Activated T-helper 1 cell treated with Interleukin-2 at 50 U/mL for 16 hours (primary cell): ENCODE results near the gene FAT1.

Source experiments
- DNase-seq: peaks from one replicate; pipeline ENCODE4 v3.0.0-alpha.2; 2020; ENCODE audit warnings: low read depth

FAT1 gene

DNA sequence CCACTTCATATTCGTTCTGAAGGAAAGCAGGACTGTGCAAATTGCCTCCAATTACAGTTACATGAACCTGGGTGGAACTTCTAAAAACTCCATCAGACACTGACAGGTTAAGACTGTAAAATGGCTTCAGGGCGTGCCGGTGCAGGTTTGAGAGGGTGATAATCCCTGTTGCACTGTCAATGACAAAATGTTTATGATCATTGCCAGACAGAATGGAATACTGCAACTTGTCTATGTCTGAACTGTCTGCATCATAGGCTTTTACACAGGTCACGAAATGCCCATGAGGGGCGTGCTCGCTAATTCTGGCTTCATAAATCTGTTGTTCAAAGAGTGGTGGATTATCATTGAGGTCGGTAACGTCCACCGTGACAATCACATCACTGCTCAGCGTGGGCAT lies 104.6 kb downstream of the FAT1 start:
- DNase-seq, result no peak

DNA sequence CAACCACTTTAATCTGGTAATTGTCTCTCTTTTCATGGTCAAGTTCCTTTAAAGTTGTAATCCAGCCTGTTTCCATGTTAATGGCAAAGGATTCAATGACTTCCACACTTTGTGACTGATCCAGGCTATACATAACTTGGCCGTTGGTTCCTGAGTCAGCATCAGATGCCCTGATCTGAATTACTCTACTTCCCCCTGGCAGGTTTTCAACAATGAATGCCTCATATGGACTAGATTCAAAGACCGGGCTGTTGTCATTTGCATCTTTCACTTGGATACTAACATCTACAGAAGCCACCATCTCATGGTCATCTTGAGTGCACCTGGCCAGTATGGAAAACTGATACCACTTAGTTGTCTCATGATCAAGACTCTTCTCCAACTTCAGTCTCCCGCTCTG lies 105.7 kb downstream of the FAT1 start:
- no peak for DNase-seq

DNA sequence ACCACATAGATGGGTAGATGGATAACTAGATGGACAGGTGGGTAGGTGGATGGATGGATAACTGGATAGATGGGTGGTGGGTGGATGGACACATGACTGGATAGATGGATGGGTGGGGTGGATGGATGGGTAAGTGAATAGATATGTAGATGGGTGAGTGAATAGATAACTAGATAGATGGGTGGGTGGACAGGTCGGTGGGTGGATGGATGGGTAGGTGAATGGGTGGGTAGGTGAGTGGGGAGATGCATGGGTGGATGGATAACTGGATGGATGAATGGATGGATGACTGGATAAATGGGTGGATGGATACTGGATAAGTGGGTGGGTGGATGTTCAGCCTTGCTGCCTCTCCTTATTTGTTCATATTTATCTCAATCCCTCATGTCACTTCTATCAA lies 116.2 kb downstream of the FAT1 start:
- no peak for DNase-seq

DNA sequence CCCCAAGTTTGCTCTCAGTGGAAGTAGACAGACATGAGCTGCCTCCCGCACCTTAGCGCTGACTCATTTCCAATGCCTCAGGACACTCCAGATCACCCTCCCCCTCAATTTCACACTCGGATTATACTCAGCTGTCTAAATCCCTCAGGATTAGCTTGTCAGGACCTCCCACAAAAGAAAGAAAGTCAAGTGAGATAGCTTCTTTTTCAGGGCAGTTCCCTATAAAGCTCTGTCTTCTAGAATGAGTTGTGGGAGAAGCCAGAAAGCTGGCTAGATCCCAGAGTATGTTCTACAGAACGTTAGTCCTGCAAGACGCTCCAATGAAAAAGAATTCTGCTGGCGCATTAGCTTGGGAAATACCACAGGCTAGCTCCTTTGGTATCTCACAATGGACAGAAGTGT lies 117.1 kb downstream of the FAT1 start:
- no peak for DNase-seq

DNA sequence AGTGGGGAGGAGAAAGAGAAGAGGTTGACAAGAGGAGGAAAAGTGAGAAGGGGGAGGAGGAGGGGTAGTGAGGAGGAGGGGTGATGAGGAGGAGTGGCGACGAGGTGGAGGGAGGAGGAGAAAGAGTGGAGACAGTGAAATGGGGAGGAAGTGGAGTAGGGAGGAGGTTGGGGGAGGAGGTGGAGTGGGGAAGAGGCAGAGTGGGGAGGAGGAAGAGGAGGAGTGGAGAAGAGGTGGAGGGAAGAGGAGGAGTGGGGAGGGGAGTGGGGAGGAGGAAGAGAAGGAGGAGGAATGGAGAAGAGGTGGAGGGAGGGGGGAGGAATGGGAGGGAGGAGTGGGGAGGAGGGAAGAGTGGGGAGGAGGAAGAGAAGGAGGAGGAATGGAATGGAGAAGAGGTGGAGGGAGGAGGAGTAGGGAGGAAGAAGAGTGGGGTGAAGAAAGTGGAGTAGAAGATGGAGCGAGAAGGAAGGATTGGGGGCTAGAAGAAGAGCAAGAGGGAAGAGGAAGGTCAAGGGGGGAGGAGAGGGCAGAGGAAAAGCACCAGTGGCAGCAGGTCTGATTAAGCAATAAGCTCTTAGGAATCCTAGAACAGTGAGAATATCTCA lies 118.3 kb downstream of the FAT1 start:
- no peak for DNase-seq

DNA sequence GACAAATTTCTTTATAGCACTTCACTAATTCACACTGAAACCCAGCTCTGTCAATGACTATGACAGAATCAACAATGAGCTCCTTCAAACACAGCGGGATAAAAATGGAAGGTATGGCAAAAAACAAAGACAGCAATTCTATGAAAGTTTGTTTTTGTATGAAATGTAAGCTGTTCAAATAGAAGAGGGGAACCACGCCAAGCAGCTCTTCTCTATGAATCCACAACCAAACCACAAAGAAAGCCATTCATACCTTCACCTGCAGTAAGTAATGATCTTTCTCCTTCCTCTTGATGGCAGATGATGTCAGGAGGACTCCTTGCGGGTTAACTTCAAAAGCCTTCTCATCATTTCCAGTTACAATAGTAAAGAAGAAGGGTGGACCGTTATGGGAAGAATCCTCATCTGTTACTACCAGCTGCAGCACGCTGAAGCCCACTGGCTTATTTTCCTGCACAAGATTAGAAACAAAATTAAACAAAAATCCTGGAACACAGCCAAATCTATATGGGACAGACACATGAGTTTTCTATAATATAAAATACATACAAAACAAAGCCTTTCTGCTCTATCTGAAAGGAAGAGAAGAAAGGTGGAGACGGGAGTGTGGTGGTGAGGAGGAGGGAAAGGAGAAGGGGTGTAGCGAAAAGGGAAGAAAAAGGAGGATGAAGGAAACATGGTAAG lies 119.4 kb downstream of the FAT1 start:
- no peak for DNase-seq

DNA sequence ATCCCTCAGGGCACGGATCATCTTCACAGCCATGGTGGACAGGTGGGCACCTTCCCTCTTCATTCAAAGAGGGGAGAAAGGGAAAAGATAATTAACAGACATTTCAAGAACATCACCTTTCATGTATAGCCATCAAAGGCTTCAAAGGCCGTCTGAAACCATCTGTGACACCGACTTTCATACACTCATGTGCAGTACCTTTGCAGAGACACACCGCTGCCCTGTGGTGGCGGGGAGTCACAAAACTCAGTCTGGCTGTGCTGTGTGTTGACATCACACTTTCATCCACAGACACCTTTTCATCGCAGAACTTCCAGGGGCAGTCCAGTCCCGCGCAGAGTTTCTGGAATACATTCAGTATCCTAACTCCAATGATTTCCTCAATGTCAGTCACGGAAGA lies 120.7 kb downstream of the FAT1 start:
- no peak for DNase-seq

DNA sequence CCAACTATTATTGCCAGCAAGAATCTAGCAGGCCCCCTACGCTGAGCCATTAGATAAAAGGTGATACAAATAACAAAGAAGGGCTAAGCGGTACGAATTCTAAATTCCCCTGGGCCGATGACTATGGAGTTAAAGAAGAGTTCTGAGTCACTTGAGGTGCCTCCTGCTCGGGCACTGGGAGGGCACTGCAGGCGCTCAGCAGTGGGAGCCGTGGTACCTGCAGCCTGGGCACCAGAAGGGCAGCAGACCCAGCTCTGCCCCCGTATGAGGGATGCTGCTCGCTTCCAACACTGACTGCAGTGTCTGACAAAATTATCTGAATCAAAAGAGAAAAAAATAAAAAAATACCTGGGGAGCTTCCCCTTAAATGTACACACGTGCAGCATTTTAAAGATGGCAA lies 124.2 kb downstream of the FAT1 start:
- DNase-seq, result no peak

DNA sequence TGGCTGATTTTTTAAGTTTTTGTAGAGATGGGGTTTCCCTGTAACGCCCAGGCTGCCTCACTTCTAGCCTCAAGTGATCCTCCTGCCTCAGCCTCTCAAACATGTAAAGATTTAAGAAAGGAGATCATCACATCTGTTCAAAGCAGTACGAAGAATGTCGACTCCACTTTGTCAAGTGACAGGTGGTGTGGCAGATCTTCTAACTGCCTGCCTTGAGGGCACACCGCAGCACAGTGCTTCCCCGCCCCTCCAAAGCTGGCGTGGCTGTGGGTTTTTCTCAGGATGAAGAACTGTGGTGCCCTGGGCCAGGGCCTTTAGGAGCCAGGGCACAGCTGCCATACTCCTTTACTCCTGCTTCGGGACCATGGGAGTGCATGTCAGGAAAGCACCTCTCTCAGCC lies 125.0 kb downstream of the FAT1 start:
- no peak for DNase-seq

DNA sequence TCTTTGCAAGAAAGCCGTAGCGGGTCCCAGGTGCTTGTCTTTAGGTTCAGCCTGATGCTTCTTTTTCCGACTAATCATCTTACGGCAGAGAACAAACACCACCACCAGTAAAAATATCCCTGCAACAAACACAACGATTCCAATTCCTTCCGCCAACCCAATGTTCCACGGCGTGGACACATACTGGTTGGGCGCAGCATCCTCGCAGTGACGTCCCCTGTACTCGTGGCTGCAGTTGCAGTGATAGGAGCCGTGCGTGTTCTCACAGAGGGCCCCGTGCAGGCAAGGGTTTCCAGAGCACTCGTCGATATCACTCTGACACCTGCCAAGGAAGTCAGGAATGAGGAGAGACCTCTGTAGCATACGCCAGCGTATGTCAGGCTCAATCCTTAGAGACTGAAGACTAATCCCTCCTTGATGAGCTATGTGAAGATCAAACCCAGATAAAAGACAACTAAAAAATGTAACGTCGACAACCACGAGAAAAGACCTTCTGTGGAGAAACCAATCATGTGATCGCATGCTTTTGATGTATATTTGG lies 126.7 kb downstream of the FAT1 start:
- DNase-seq, result no peak

DNA sequence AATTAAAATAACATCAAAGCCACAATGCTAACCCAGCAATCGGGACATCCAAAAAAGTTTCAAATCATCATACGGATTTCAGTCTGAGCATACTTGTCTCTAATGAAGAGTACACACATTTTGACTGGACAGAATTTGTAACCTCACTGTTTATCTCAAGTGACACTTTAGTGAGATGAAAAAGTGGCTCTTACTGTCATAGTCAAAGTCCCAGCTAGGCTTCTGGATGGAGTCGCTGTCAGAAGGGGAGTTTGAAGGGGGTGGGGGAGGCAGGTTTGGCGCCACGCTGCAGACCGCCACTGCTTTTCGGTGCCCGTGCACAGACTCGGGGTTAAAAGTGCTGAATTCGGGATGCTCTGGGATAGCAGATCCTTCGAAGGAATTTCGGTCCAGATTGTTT lies 127.3 kb downstream of the FAT1 start:
- no peak for DNase-seq

DNA sequence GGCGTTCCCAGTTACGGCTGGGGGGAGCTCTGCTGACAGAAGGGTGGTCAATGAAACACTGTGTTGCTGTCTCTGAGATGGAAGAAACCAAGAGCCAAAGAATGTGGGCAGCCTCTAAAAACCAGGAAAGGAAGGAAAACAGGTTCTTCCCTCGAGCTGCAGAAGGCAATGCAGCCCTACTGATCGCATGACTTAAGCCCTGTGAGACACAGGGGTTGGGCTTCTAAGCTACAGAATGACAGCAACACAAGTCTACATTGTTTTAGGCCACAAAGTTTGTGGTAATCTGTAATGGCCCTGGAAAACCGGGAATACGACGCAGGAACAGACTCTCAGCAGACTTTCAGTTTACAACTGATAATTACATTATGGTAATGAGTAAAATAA lies 130.1 kb downstream of the FAT1 start:
- DNase-seq, result no peak

DNA sequence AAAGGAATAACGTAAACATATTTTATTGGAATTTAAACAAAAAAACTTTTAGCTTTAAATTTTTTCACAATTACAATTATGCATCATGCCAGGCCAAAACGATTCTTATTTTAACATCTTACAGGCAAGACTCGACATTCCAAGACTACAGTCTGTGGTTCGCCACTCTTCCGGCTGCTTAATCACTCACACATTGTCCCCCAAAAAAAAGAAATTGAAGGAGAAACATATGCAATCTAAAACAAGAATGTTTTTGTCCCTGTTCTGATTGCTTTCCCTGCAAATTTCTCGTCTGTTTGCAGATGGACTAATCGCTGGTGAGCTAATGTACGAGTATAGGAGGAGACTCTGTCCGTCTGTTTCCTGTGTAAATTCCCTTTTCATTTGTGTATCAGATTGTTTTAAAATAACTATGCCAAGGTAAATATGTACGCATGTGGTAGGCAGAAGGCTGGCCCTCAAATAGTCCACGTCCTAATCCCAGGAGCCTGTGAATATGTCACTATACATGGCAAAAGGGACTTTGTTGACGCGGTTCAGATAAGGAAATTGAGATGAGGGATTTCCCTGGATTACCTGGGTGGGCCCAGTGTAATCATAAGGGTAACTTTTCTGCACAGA lies 130.6 kb downstream of the FAT1 start:
- DNase-seq, result no peak

DNA sequence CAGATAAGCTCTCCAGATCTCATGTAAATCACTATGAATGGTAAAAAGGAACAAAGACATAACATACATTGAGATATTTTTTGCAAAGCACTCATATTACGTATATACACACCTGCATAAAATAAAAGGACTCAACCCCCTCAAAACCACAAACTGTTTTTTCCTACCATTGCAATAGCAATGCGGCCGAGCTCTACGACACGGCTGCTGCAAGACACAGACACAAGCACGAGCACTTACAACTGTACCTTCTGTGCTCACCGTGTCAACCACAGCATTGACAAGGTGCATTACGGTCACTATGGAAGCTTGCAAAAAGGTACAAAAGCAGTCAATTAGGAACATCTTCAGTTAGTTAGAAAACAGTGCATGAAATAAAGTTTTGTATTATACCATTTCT lies 131.2 kb downstream of the FAT1 start:
- no peak for DNase-seq

DNA sequence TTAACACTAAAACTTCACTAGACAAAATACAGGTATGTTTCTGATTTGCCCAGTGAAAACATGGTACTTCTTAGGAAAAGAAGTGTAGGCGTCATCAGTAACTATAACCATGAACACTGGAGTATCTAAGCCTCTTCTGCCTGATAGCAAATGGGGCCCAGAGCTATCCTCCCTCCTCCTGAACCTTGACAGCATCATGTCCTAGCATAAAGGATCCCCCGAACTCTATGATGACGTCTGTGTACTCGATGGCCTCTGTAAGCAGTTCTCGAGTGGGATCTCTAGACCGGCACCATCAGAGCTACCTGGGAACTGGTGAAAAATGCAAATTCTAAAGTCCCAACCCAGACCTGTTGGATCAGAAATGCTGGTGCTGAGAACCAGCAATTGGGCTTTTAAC lies 132.0 kb downstream of the FAT1 start:
- no peak for DNase-seq

DNA sequence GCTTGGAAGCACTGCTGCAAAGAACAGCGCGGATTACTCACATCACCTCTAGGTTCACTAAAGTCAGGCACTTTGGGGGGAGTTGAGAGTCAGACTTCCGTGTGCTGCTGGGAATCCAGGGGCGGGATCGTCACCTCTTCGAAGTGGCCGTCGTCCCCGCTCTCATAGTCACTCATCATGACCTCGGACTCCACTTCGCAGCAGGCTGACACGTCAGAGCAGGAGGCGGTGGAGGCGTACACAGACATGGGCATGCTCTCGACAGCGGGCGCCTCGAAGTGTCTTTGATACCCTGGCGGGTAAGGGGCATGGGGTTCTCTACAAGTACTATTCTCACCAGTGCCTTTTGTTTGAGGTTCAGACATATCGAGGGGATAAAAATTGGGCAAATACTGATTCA lies 135.2 kb downstream of the FAT1 start:
- no peak for DNase-seq

DNA sequence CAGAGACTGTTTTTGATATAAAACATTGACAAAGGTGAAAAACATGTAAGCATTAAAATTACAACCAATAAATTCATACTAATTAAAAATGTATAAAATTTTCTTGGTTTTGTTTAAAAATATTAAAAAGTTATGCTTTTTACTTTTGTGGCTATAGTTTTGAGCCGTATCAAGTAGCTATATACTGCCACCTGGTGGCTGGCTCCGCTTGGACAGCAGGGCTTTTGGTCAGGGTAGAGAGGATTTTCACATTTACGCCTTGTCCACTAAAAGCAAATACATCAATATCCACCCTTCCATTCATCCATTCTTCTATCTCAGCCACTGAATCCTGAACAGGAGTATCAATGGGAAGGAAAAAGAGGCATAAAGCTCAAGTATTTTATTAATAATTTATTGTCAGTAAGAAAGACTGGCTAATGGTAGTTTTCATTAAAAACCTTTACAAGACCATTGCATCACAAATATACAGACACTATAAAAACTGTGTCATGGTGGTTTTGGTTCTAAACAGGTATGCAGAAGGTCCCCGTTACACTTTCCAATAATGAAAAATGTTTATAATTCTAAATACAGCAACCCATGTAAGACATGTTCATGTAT lies 136.1 kb downstream of the FAT1 start:
- peak; percentile 13 for DNase-seq

DNA sequence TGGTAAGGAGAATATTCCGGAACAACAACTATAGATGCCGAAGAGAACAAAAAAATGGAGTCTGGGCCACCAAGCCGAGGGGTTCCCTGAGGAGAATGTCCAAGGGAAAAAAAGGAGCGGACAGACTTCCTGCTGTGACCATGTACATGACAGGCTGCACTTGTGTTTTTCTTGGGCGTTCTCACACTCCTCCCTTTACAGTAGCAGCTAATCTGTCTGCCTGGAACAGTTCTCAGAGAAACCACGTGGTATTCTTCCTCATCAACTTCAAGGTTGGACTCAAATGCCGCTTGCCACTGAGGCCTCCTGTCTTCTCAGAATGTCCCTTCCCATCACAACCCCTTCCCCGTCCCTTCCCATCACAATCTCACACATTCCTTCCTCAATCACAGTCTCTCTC lies 137.5 kb downstream of the FAT1 start:
- no peak for DNase-seq

DNA sequence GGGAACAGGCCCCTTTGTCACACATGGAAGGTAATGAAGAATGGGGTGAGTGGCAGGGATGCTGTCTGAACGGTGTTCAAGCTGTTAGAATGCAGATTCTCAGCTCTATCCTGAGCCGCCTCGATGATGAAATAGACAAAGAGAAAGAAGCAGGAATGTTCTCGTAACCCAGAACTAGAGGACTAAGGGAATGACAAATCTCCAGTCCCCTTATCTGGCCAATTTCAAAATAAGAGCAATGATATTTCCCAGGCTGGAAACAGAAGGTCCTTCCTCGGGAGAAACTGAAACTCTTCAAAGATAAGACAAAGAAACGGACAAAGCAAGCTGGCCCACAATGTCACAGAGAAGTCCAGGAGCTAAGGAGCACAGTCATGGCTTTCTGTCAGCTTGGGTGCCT lies 138.7 kb downstream of the FAT1 start:
- no peak for DNase-seq

DNA sequence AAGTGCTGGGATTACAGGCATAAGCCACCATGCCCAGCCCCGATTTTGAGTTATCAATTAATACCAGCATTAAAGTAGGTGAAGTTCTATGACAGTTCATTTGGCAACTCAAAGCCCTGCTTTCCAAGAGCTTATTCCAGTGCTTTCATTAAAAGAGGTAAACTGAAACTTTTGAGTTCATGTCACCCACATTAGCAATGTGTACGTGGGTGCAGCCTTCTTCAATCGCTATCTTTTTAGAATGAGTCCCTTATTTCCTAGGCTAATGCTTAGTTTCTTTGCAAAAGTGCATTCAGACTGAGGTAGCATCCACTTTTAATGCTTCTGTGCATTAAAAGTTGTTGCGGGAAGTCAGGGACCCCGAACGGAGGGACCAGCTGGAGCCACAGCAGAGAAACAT lies 142.2 kb downstream of the FAT1 start:
- DNase-seq, result no peak

DNA sequence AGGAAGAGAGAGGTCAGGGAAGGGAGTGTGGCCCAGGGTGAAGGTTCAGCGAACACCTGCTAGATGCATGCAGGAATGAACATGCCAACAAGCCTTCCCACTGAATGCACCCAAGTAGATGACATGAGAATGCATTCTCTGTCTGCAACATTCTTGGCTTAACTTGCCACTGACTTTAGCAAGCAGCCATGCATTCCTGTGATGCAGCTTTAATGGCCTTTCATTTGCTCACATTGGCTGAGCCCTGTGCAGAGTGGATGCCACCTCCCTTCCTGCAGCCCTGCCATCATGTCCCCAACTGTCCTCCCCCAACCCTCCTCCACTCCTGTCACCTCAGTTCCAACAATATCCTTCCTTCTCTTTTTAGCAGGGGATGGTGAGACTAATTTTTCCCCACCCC lies 143.0 kb downstream of the FAT1 start:
- no peak for DNase-seq

DNA sequence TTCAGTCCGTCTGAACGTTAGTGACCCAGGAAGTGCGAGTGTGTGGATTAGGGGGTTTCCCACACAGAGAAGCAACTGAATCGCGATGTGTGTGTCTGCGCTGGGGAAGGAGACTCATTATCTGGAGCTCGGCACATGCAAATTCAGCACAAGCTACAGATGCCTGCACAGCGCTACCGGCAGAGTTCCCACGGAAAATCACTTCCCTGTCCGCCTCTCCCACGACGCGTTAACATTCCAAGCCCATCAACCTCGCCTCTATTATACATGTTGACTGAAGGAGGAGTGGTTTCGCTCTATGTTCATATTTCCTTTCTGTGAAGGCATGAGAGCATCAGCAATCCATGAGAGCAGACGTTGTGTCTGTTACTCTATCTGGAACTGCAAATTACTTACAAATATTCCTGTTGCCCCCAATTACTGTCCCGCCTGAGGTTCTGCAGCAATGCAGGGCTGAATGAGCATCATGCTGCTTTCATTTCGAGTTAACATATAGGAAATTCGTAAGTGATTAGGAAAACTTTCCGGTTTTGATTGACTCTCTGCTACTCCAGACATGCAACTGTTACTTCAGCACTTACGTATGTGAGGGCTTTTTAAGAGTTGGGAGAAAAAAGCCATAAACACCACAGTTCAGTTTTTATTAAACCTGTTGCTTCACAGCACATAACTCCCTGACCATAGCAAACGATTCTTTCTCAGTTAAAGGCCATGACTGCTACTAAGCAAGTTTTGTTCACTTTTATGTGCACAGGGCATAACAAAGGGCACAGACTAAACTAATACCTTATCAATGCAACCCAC lies 153.3 kb downstream of the FAT1 start:
- no peak for DNase-seq
